GM21447 (cell line): ENCODE data around the gene ZNF770.
"Not testable (repeated sequence)": the region's sequence is repeated elsewhere in the genome, so short reads cannot be mapped to it uniquely, and the experiment has no call there.

Source experiments
- ATAC-seq: cut with Tn5 transposase; IDR thresholded peaks from one replicate; pipeline ENCODE4 v1.9.1; 2021; ENCODE audit not compliant: unreplicated experiment

ZNF770 gene

GRCh38 chr15:34984889-34985630 lies 3.0 kb downstream of the ZNF770 start:
- no peak for ATAC-seq

GRCh38 chr15:34976743-34977142 lies 11.3 kb downstream of the ZNF770 start:
- ATAC-seq = no peak

GRCh38 chr15:34976073-34976472 lies 12.0 kb downstream of the ZNF770 start:
- no peak for ATAC-seq

GRCh38 chr15:34973512-34973911 lies 14.6 kb downstream of the ZNF770 start:
- ATAC-seq = no peak

- ATAC-seq = not testable (repeated sequence)
Observed at GRCh38 chr15:34970098-34970643, 17.9 kb downstream of the ZNF770 start.

GRCh38 chr15:34969340-34970097 lies 18.6 kb downstream of the ZNF770 start, which contains the start of gene AQR:
Gene AQR (minus strand): TSS chr15:34969742. CDS start chr15:34969613, 129 bp downstream.
- peak; percentile 97 for ATAC-seq

GRCh38 chr15:34964277-34964676 lies 23.8 kb downstream of the ZNF770 start:
- ATAC-seq = no peak

GRCh38 chr15:34953851-34954250 lies 34.2 kb downstream of the ZNF770 start:
- no peak for ATAC-seq

GRCh38 chr15:34952481-34952880 lies 35.6 kb downstream of the ZNF770 start:
- ATAC-seq = no peak

GRCh38 chr15:34951993-34952392 lies 36.1 kb downstream of the ZNF770 start:
- ATAC-seq = no peak

GRCh38 chr15:34944936-34945335 lies 43.2 kb downstream of the ZNF770 start:
- no peak for ATAC-seq

- ATAC-seq = no peak
Observed at GRCh38 chr15:34943711-34944110, 44.4 kb downstream of the ZNF770 start.

- ATAC-seq = not testable (repeated sequence)
Observed at GRCh38 chr15:34943264-34943663, 44.8 kb downstream of the ZNF770 start.

- ATAC-seq = no peak
Observed at GRCh38 chr15:34942363-34942762, 45.7 kb downstream of the ZNF770 start.

- no peak for ATAC-seq
Observed at GRCh38 chr15:34941831-34942230, 46.3 kb downstream of the ZNF770 start.

GRCh38 chr15:34941185-34941698 lies 46.8 kb downstream of the ZNF770 start:
- no peak for ATAC-seq

GRCh38 chr15:34933432-34933975 lies 54.6 kb downstream of the ZNF770 start:
- ATAC-seq = no peak

GRCh38 chr15:34928349-34928748 lies 59.7 kb downstream of the ZNF770 start:
- not testable (repeated sequence) for ATAC-seq
